ENCODE data around the gene PRKCE.

PRKCE gene

GRCh38 chr2:45631955-45632354 lies 19.5 kb upstream of the PRKCE start:
- TF ChIP-seq SUZ12 (IDR thresholded peaks at IDR 0.05; ENCODE audit: extremely low read depth, insufficient read depth, insufficient read length) (no peak), YY1 (IDR thresholded peaks at IDR 0.05; ENCODE audit: insufficient read depth, insufficient read length) (no peak), ZNF274 (IDR thresholded peaks at IDR 0.05; ENCODE audit: low read depth, low read length) (no peak)
- no peak overlapping the region for H3K9ac ChIP-seq (ENCODE audit: insufficient read length, low read depth)
- H3K36me3 ChIP-seq (ENCODE audit: insufficient read depth, insufficient read length, low read length): no peaks in the 10 kb centered on the region
- DNase-seq (ENCODE audit: low read depth, low spot score): no peak
- H3K4me1 ChIP-seq (ENCODE audit: insufficient read depth, insufficient read length): no peaks in the 10 kb centered on the region
- H3K27me3 ChIP-seq (ENCODE audit: insufficient read depth, insufficient read length): no peaks in the 10 kb centered on the region
- H3K9me3 ChIP-seq (ENCODE audit: insufficient read depth, low read length): no peaks in the 10 kb centered on the region
- H3K4me3 ChIP-seq (ENCODE audit: insufficient read length, low read depth): no peak overlapping the region

GRCh38 chr2:45634223-45634622 lies 17.3 kb upstream of the PRKCE start:
- no peak overlapping the region for H3K9ac ChIP-seq (ENCODE audit: insufficient read length, low read depth)
- H3K27me3 ChIP-seq (ENCODE audit: insufficient read depth, insufficient read length): no peaks in the 10 kb centered on the region
- TF ChIP-seq YY1 (IDR thresholded peaks at IDR 0.05; ENCODE audit: insufficient read depth, insufficient read length) (no peak), ZNF274 (IDR thresholded peaks at IDR 0.05; ENCODE audit: low read depth, low read length) (no peak), SUZ12 (IDR thresholded peaks at IDR 0.05; ENCODE audit: extremely low read depth, insufficient read depth, insufficient read length) (no peak)
- no peaks in the 10 kb centered on the region for H3K9me3 ChIP-seq (ENCODE audit: insufficient read depth, low read length)
- DNase-seq (ENCODE audit: low read depth, low spot score): no peak
- H3K36me3 ChIP-seq (ENCODE audit: insufficient read depth, insufficient read length, low read length): no peaks in the 10 kb centered on the region
- H3K4me1 ChIP-seq (ENCODE audit: insufficient read depth, insufficient read length): no peaks in the 10 kb centered on the region
- no peak overlapping the region for H3K4me3 ChIP-seq (ENCODE audit: insufficient read length, low read depth)

- Histone ChIP-seq H3K27me3 (ENCODE audit: insufficient read depth, insufficient read length) (no peaks in the 10 kb centered on the region), H3K36me3 (ENCODE audit: insufficient read depth, insufficient read length, low read length) (no peaks in the 10 kb centered on the region), H3K4me1 (ENCODE audit: insufficient read depth, insufficient read length) (no peaks in the 10 kb centered on the region), H3K9me3 (ENCODE audit: insufficient read depth, low read length) (no peaks in the 10 kb centered on the region), H3K4me3 (ENCODE audit: insufficient read length, low read depth) (no peak overlapping the region), H3K9ac (ENCODE audit: insufficient read length, low read depth) (no peak overlapping the region)
- no peak for TF ChIP-seq SUZ12 (IDR thresholded peaks at IDR 0.05; ENCODE audit: extremely low read depth, insufficient read depth, insufficient read length)
- no peak for TF ChIP-seq ZNF274 (IDR thresholded peaks at IDR 0.05; ENCODE audit: low read depth, low read length)
- no peak for TF ChIP-seq YY1 (IDR thresholded peaks at IDR 0.05; ENCODE audit: insufficient read depth, insufficient read length)
- DNase-seq (ENCODE audit: low read depth, low spot score): no peak
Observed at GRCh38 chr2:45636008-45636407, 15.5 kb upstream of the PRKCE start.

DNA sequence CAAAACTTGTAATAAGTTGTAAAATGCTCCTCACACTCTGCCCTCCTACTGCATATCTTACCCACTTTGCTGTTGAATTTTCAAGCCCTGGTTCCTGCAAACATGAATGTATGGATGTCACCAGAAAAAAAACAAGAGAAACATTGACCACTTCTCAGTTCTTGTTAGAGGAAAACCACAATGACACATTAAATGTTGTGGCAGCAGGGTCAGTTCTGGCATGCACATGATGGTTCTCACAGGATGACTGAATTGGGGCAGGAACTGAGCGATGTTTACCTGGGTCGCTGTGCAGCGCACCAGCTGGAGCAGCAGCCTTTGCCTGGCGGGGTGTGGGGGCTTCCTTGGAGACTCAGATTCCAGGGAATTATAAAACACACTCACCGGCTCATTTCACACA lies 14.0 kb upstream of the PRKCE start:
- DNase-seq (ENCODE audit: low read depth, low spot score): no peak
- Histone ChIP-seq H3K36me3 (ENCODE audit: insufficient read depth, insufficient read length, low read length) (no peaks in the 10 kb centered on the region), H3K9ac (ENCODE audit: insufficient read length, low read depth) (no peak overlapping the region), H3K9me3 (ENCODE audit: insufficient read depth, low read length) (no peaks in the 10 kb centered on the region), H3K4me3 (ENCODE audit: insufficient read length, low read depth) (no peak overlapping the region), H3K27me3 (ENCODE audit: insufficient read depth, insufficient read length) (peaks cover 5% of the 10 kb centered on the region), H3K4me1 (ENCODE audit: insufficient read depth, insufficient read length) (peaks cover 1% of the 10 kb centered on the region)
- TF ChIP-seq SUZ12 (IDR thresholded peaks at IDR 0.05; ENCODE audit: extremely low read depth, insufficient read depth, insufficient read length): no peak

DNA sequence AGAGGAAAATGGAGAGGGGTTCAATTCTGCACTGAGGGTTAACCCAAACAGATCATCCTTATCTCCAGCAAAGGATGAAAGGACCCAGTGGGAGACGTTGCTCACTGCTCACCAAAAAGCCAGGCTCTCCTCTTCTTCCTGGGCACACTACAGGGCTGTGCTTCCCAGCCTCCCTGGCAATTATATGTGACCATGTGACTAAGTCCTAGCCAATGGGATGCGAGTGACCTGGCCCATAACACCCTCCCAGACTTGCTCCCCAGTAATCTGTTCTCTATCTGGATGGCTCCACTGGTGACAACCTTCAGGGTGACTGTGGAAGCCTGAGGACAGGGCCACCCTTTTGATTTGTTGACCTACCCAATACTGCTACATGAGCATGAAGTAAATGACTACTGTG lies 10.9 kb upstream of the PRKCE start:
- DNase-seq (ENCODE audit: low read depth, low spot score): no peak
- TF ChIP-seq SUZ12 (IDR thresholded peaks at IDR 0.05; ENCODE audit: extremely low read depth, insufficient read depth, insufficient read length) (no peak), YY1 (IDR thresholded peaks at IDR 0.05; ENCODE audit: insufficient read depth, insufficient read length) (no peak), ZNF274 (IDR thresholded peaks at IDR 0.05; ENCODE audit: low read depth, low read length) (no peak)
- no peaks in the 10 kb centered on the region for H3K9me3 ChIP-seq (ENCODE audit: insufficient read depth, low read length)
- no peaks in the 10 kb centered on the region for H3K36me3 ChIP-seq (ENCODE audit: insufficient read depth, insufficient read length, low read length)
- H3K4me1 ChIP-seq (ENCODE audit: insufficient read depth, insufficient read length): peaks cover 4% of the 10 kb centered on the region
- no peak overlapping the region for H3K9ac ChIP-seq (ENCODE audit: insufficient read length, low read depth)
- no peak overlapping the region for H3K4me3 ChIP-seq (ENCODE audit: insufficient read length, low read depth)
- H3K27me3 ChIP-seq (ENCODE audit: insufficient read depth, insufficient read length): peaks cover 25% of the 10 kb centered on the region

DNA sequence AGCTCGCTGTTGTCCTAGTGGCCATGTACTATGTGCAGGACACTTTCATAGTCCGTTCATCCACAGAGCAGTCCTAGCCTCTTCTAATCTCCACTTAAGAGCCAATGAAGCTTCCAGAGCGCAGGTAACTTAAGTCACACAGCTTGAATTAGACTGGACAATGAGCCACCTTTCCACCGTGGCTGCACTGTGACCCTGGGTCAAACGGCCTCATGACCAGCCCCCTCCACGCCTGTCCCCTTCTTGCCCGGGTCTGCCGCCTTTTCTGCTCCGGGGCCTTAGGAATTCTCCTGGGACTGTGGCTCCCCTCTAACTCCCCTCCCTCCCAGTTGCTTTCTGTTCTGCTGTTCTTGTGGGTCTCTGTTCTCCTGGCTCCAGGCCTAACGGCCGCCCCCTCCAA lies 8.4 kb upstream of the PRKCE start:
- DNase-seq (ENCODE audit: low read depth, low spot score): no peak
- Histone ChIP-seq H3K9me3 (ENCODE audit: insufficient read depth, low read length) (no peaks in the 10 kb centered on the region), H3K9ac (ENCODE audit: insufficient read length, low read depth) (peak overlapping the region; percentile 56), H3K36me3 (ENCODE audit: insufficient read depth, insufficient read length, low read length) (no peaks in the 10 kb centered on the region), H3K4me3 (ENCODE audit: insufficient read length, low read depth) (peak overlapping the region; percentile 28), H3K4me1 (ENCODE audit: insufficient read depth, insufficient read length) (peaks cover 4% of the 10 kb centered on the region), H3K27me3 (ENCODE audit: insufficient read depth, insufficient read length) (peaks cover 31% of the 10 kb centered on the region)
- no peak for TF ChIP-seq SUZ12 (IDR thresholded peaks at IDR 0.05; ENCODE audit: extremely low read depth, insufficient read depth, insufficient read length)
- TF ChIP-seq ZNF274 (IDR thresholded peaks at IDR 0.05; ENCODE audit: low read depth, low read length): no peak
- no peak for TF ChIP-seq YY1 (IDR thresholded peaks at IDR 0.05; ENCODE audit: insufficient read depth, insufficient read length)

- DNase-seq (ENCODE audit: low read depth, low spot score): peak; percentile 58
- TF ChIP-seq SUZ12 (IDR thresholded peaks at IDR 0.05; ENCODE audit: extremely low read depth, insufficient read depth, insufficient read length) (no peak), YY1 (IDR thresholded peaks at IDR 0.05; ENCODE audit: insufficient read depth, insufficient read length) (no peak), ZNF274 (IDR thresholded peaks at IDR 0.05; ENCODE audit: low read depth, low read length) (no peak)
- Histone ChIP-seq H3K9me3 (ENCODE audit: insufficient read depth, low read length) (no peaks in the 10 kb centered on the region), H3K4me1 (ENCODE audit: insufficient read depth, insufficient read length) (peaks cover 4% of the 10 kb centered on the region), H3K4me3 (ENCODE audit: insufficient read length, low read depth) (peak overlapping the region; percentile 28), H3K36me3 (ENCODE audit: insufficient read depth, insufficient read length, low read length) (no peaks in the 10 kb centered on the region), H3K27me3 (ENCODE audit: insufficient read depth, insufficient read length) (peaks cover 37% of the 10 kb centered on the region), H3K9ac (ENCODE audit: insufficient read length, low read depth) (peak overlapping the region; percentile 56)
Observed at GRCh38 chr2:45643543-45644542, 7.6 kb upstream of the PRKCE start.

Data from NT2/D1 (cell line).